ENCODE data around the gene TCF12.
A peak's percentile ranks its signal among the peaks of the same experiment; 100 is the strongest.

The TCF12 gene

GRCh38 chr15:57307527-57308169 lies 389.2 kb downstream of the TCF12 start:
- peak; percentile 45 for DNase-seq

GRCh38 chr15:57308170-57308545 lies 389.7 kb downstream of the TCF12 start:
- DNase-seq, result no peak

- DNase-seq, result no peak
Measured at GRCh38 chr15:57309856-57310760, 391.7 kb downstream of the TCF12 start.

GRCh38 chr15:57310876-57311275 lies 392.4 kb downstream of the TCF12 start:
- DNase-seq, result no peak

- no peak for DNase-seq
Measured at GRCh38 chr15:57312006-57312317, 393.5 kb downstream of the TCF12 start.

- no peak for DNase-seq
Measured at GRCh38 chr15:57312318-57313133, 394.1 kb downstream of the TCF12 start.

- DNase-seq, result no peak
Measured at GRCh38 chr15:57313134-57313483, 394.7 kb downstream of the TCF12 start.

- no peak for DNase-seq
Measured at GRCh38 chr15:57314221-57314620, 395.8 kb downstream of the TCF12 start.

GRCh38 chr15:57316451-57316850 lies 398.0 kb downstream of the TCF12 start:
- no peak for DNase-seq

- DNase-seq, result peak; percentile 94
Measured at GRCh38 chr15:57319226-57319918, 400.9 kb downstream of the TCF12 start.

GRCh38 chr15:57319919-57320560 lies 401.6 kb downstream of the TCF12 start:
- peak; percentile 69 for DNase-seq

GRCh38 chr15:57320631-57321220 lies 402.3 kb downstream of the TCF12 start:
- peak; percentile 36 for DNase-seq

GRCh38 chr15:57321485-57321884 lies 403.0 kb downstream of the TCF12 start:
- DNase-seq, result peak; percentile 68

GRCh38 chr15:57321973-57322601 lies 403.6 kb downstream of the TCF12 start:
- DNase-seq, result peak; percentile 95

- peak; percentile 90 for DNase-seq
Measured at GRCh38 chr15:57322602-57323250, 404.3 kb downstream of the TCF12 start.

GRCh38 chr15:57323299-57323805 lies 404.9 kb downstream of the TCF12 start:
- DNase-seq, result peak; percentile 95

GRCh38 chr15:57323806-57324589 lies 405.6 kb downstream of the TCF12 start:
- peak; percentile 99 for DNase-seq

- no peak for DNase-seq
Measured at GRCh38 chr15:57324590-57324890, 406.1 kb downstream of the TCF12 start.

GRCh38 chr15:57324944-57325679 lies 406.7 kb downstream of the TCF12 start:
- peak; percentile 34 for DNase-seq

Measured in NCI-H69 (cell line).